Esophagus mucosa (tissue), 1 donor: ENCODE results near the gene C17orf58. TPM values are rescaled to one million over a fixed set of nuclear protein-coding genes. Genes with fewer than 3 reads are reported as not detected.
A peak's percentile ranks its signal among the peaks of the same experiment; 100 is the strongest.
"Not testable (repeated sequence)": the region's sequence is repeated elsewhere in the genome, so short reads cannot be mapped to it uniquely, and the experiment has no call there.

Experiments
- ATAC-seq: fragments of 200-7000 bp; cut with Tn5 transposase; one replicate; pipeline ENCODE4 v1.9.1; 2020
- total RNA-seq: library from RNA; stranded (reverse); gene quantifications from one replicate; pipeline ENCODE4 v1.2.4, GENCODE V29; 2023
- donor health status: DM: yes; HTN: yes; CAD: no.

C17orf58 gene
- total RNA-seq = 5.9 TPM

GRCh38 chr17:67996301-67997171, at the start of gene C17orf58:
C17orf58 (minus strand) TSS chr17:67996469; CDS start chr17:67996198, 271 bp downstream.
- ATAC-seq = not testable (repeated sequence)

- ATAC-seq = peak; percentile 33
Measured at GRCh38 chr17:68036304-68037147, 40.3 kb upstream of the C17orf58 start.

DNA sequence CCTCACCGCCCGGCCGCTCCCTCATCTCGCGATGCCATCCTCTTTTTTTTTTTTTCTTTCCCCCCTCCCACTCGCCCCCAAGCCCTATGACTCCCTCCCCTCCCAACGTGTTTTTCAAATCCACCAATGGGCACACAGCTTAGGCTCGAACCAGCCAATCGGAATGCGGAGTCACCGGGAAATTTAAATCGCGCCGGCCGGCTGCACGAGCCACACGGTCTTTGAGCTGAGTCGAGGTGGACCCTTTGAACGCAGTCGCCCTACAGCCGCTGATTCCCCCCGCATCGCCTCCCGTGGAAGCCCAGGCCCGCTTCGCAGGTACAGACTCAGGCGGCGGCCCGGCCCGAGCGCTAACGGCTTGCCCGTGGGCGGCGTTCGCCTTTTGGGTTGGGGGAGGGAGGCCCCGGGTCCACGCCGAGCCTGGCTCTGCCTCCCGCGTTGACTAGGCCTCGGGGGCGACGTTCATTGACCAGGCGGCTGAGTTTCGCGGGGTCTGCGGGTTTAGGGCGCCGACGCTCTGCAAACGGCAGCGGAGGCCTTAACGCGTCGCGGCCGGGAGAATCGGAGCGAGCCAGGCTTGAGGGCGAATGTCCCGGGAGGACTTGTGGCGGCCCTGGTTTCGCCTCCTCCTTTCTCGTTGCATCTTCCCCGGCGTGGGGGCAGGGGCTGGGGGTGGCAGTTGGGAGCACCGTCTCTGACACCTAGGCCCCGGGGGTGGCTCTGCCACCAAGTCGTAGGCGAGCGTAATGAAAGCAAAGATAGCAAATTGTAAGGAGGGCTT, 39.4 kb upstream of the C17orf58 start, which contains the start of gene KPNA2:
Gene KPNA2 (plus strand): TSS at position 213 of the 781 bp plus-strand sequence. CDS start 1,398 bp downstream, outside the sequence.
- peak; percentile 97 for ATAC-seq

- ATAC-seq = peak; percentile 94
Measured at GRCh38 chr17:68035131-68035522, 38.9 kb upstream of the C17orf58 start.

DNA sequence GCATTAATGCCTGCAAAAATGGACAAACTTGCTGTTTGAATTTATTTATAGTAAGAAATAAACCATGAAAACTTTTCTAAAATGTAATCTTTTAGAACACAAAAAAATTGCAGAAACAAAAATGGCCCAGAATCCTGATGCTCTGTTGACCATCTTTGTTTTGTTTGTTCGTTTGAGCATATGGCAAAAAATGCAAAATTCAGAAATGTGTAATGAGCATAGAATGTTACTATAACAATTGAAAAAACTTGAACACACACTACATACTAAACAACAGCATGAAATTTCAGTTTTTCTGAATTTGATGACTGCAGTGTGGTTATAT, 38.1 kb upstream of the C17orf58 start:
- ATAC-seq = no peak

GRCh38 chr17:68033636-68034451, 37.6 kb upstream of the C17orf58 start:
- no peak for ATAC-seq

DNA sequence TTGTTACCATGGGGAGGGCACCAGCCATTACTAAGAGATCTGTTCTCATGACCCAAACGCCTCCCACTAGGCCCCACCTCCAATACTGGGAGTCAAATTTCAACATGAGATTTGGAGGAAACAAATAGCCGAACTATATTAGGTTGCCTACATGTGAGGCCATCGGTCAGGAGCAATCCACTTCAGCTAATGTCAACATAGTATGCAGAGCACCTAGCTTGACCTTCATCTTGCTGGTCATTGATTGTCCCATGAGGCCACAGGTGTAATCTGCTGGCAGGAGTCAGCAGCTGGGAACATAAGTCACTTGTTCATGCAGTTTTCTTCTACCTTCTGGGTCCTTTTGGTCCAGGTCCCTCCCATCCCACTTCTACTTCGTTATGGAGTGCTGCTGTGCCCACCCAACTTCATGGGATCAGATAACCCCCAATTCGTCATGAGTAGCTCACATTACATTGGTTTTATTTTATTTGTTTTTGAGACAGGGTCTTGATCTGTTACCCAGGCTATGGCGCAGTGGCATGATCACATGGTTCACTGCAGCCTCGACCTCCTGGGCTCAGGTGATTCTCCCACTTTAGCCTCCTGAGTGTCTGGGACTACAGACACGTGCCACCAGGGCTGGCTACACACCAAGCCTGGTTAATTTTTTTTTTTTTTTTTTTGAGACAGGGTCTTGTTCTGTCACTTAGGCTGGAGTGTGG, 33.4 kb upstream of the C17orf58 start:
- no peak for ATAC-seq

- ATAC-seq = not testable (repeated sequence)
Measured at GRCh38 chr17:68022547-68022946, 26.3 kb upstream of the C17orf58 start.

DNA sequence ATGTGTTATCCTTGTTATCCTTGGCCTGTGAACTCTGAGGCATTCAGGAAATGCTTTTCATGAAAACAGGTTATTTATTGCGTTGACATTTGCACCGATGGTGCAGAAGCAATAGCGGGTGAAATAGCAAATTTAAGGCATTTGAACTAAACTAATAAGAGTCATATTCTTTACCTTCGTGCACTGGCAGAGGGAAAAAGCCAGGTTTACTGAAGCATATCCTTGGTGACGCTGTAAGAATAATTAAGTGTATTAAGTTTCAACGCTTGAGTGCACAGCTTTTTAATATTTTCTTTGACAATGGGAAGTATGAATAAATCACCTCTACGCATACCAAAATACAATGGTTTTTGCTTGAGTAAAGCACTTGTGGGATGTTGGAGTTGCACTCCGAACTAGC, 25.7 kb upstream of the C17orf58 start:
- peak; percentile 9 for ATAC-seq

GRCh38 chr17:68020791-68021190, 24.5 kb upstream of the C17orf58 start:
- ATAC-seq = not testable (repeated sequence)

DNA sequence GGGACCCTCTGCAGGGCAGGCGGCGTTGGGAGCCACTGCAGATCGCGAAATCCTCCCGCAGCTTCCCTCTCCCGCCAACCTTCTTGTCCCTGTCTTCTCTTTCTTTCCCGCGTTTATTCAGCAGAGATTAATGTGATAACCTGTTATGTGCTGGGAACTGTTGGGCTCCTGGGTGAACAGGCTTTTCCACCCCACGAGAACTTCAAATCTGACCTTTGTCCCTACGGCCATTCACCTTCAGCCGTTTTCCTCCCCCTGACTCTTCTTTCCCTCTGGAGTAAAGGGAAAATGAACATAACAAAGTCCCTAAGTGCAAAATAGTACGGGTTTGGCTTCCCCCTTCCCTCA, 24.1 kb upstream of the C17orf58 start:
- peak; percentile 37 for ATAC-seq

- ATAC-seq = peak; percentile 97
Measured at GRCh38 chr17:68019675-68020408, 23.6 kb upstream of the C17orf58 start.

DNA sequence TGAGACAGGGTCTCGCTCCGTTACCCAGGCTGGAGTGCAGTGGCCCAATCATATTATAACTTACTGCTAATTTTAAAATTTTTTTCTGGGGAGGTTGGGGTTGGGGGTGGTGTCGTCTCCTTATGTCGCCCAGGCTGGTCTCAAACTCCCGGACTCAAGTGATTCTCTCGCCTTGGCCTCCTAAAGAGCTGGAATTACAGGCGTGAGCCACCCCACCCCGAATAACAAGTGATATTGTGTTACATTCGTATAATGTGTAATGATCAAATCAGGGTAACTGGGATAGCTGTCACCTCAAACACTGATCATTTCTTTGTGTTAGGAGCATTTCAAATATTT, 23.0 kb upstream of the C17orf58 start:
- no peak for ATAC-seq

- not testable (repeated sequence) for ATAC-seq
Measured at GRCh38 chr17:68018493-68018892, 22.2 kb upstream of the C17orf58 start.

DNA sequence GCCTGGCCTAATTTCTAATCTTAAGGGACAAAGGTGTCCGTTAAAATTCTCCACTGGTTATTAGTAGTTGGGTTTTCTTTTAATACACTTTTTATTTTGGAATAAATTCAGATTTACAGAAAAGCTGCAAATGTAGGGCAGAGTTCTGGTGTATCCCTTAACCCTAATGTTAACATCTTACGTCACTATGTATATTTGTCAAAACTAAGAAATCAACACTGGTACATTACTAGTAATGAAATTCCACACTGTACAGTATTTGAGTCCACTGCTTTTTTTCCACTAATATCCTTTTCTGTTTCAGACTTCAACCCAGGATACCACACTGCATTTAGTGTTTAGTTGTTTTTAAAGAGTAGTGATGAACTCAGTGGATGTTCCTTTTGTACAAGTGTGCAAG, 20.6 kb upstream of the C17orf58 start:
- ATAC-seq = no peak

DNA sequence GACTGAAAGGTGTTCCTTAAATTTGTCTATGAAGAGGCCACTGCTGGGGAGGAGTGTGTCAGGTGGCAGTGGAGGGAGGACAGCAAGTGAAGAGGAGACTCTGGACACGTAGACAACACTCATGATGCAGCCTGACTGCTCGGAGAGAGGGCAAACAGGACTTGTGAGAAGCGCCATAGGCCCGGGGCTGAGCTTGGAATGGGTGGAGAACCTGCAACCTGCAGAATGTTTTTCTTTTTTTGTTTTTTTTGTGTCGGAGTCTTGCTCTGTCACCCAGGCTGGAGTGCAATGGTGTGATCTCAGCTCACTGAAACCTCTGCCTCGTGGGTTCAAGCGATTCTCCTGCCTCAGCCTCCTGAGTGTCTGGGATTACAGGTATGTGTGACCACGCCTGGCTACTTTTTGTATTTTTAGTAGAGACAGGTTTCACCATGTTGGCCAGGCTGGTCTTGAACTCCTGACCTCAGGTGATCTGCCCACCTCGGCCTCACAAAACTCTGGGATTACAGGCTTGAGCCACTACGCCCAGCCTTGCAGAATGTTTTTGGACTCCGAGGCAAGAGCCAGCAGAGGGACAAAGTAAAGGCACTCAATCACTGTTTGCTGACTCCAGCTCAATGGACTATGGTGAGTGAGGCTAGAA, 18.9 kb upstream of the C17orf58 start:
- no peak for ATAC-seq

- ATAC-seq = no peak
Measured at GRCh38 chr17:68013385-68013784, 17.1 kb upstream of the C17orf58 start.

DNA sequence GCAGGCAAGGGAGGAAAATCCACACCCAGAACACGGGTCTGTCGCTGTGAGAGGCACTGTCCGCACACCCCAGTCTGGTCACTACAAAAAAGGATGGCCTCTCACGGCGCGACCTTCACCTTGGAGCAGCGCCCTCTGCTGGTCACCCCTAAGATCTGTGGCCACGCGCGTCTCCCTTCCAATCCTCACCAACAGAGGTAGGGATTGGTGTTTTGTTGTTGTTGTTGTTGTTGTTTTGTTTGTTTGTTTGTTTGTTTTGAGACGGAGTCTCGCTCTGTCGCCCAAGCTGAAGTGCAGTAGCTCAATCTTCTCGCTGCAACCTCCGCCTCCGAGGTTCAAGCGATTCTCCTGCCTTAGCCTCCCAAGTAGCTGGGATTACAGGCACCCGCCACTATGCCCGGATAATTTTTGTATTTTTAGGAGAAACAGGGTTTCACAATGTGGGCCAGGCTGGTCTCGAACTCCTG, 15.0 kb upstream of the C17orf58 start:
- ATAC-seq = peak; percentile 55

DNA sequence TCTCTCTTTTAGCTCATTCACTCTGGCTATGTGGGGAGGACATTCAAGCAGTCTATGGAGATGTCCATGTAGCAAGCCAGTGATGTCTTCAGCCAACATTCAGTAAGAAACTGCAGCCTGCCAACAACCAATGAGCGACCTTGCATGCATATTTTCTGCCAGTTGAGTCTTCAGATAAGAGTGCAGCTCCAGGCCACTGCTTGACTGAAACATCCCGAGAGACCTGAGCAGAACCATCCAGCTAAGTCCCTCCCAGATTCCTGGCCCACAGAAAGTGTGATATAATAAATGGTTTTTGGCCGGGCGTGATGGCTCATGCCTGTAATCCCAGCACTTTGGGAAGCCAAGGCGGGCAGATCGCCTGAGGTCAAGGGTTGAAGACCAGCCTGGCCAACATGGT, 10.5 kb upstream of the C17orf58 start:
- no peak for ATAC-seq

GRCh38 chr17:68004201-68004600, 7.9 kb upstream of the C17orf58 start:
- no peak for ATAC-seq
